ENCODE data around the gene UBE2V1. TPM values are rescaled to one million over a fixed set of nuclear protein-coding genes. Genes with fewer than 3 reads are reported as not detected.

Gene UBE2V1
- total RNA-seq, 2 experiments from 2014 or later: 167 to 174 TPM

DNA sequence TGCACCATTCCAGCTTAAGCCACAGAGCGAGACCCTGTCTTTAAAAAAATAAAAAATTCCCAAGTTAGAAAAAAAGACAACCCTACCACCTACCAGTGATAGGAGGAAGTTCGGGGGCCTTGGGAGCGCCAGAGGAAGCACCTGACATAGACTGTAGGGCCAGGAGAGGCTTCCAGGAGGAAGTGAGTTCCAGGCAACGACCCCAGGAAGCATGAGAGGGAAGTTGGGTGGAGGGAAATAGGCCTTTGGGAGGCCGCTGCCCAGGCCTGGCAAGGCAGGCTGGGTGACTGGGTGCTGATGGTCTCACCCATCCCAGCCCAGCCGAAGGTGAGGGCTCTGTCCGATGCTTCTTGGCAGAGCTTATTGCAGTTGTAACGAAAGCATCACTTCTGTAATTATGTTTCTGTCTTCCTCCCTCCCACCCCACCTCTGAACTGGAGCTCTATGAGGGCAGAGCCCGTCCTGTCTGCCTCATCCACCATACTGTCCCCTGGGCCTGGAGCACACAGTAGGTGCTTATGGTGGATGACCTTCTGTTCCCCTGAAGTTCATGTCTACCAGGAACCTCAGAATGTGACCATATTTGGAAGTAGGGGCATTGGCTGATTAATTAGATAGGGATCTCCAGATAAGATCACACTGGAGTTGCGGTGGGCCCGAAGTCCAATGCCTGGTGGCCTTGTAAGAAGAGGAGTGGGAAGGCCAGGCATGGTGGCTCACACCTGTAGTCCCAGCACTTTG lies 54.1 kb downstream of the UBE2V1 start:
- ChIA-PET CTCF (interaction anchor here (0.7 to 0.9 kb wide), 2 partner anchors 12 to 78 kb away, joined by 4 to 5 read pairs; no protein-coding TSS in a partner anchor), POLR2A (interaction anchor here (0.5 to 0.6 kb wide), 2 partner anchors 120 to 515 kb away, joined by 3 to 6 read pairs; no protein-coding TSS in a partner anchor)

- ChIA-PET CTCF (no interaction called here), POLR2A (no interaction called here)
These were observed 55.3 kb downstream of the UBE2V1 start for GRCh38 chr20:50057714-50058053.

DNA sequence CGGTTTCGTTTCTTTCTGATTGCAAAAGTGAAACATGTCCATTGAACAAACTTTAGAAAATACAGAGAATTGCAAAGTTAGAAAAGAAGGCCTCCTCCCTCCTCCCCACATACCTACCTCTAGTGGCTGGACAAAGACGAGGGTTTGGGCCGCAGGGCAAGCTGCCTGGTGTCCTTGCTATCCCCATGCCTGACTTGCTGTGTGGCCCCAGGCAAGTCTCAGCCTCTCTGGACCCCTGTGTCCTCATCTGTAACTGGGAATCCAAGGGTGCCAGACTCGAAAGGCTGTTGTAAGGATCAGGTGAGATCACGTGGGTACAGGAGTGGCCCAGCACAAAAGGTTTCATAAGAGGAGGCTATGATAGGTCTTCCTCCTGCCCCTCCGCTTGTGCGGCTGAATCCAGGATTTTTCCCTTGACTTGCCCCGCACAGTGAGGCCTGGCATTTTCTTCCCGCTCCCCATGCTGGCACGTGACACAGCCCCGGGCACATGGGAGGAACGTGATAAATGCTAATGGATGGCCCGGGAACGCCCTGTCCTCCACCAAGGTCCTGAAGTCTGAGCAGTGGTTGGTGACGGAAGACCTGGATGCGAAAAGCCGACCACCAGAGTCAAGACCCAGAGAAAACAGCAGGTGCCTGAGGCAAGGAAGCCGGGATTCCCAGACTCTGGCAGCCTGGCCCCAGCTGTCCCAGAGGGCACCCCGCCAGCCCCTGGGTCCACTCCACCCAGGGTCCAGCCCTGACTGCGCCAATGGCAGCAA lies 55.8 kb downstream of the UBE2V1 start:
- CTCF ChIA-PET: interaction anchor here (0.8 kb wide), 1 partner anchor 14 kb away, joined by 8 read pairs; no protein-coding TSS in a partner anchor
- POLR2A ChIA-PET: interaction anchor here (0.6 kb wide), 1 partner anchor 50 kb away, joined by 3 read pairs; no protein-coding TSS in a partner anchor

DNA sequence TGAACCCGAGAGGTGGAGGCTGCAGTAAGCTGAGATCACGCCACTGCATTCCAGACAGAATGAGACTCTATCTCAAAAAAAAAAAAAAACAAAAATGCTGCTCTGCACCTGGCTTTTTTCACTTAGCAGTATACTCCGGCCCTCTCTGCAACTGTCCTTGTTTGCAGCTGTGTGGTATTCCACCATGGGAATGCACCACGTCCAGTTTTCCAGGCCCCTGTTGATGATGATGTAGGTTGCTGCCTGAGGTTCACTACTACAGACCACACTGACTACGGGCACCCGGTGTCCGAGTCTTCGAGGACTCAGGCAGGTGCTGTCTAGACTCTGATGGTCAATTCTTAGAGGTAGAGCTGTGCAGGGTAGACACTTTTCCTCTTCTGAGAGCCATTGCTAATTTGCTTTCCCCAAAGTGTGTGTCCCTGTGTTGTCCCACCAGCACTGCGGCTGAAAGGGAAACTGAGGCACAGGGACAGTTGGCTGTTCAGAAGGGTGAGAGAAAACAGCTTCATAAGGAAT lies 56.5 kb downstream of the UBE2V1 start:
- ChIA-PET CTCF (interaction anchor here (0.8 kb wide), 1 partner anchor 14 kb away, joined by 8 read pairs; no protein-coding TSS in a partner anchor), POLR2A (interaction anchor here (0.6 kb wide), 1 partner anchor 49 kb away, joined by 3 read pairs; no protein-coding TSS in a partner anchor)

GRCh38 chr20:50055524-50056083 lies 57.3 kb downstream of the UBE2V1 start:
- POLR2A ChIA-PET: no interaction called here
- CTCF ChIA-PET: no interaction called here

DNA sequence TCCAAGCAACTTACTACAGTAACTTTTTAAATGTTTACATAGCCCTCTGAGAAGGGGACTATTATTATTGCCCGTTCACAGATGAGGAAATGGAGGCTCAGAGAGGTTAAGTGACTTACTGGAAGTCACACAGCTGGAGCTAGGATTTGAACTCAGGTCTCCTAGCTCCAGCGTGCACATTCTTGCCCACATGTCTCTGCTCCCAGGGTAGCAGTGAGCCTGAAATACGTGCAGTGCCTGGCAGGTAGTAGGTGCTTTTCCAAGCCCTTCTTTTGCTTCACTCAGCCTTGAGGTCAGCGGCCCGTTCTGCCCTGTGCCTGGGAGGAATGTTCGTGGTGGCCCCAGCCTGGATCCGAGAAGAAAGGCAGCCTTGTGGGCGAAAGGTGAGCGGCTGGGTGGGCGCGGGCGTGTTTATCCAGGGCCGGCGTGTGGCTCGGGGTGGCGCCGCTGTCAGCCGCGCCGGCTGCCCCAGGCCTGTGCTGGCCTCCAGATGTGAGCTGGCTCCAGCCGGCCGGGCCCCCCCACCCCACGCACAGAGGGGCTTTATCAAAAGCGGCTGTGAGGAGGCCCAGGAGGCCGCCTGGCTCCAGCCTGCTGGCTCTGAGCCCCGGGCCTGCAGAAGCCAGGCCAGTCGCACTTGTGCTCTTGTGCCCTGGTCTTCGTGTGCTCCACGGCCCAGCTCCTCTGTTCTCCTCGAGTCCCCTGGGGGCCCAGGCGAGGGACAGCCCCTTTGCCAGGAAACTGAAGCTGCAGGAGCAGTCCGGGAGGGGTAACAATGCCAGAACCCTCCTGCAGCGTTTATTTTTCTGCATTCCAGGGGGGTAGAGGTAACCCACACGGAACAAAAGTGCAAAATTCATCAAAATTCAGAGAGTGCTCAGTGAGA lies 58.1 kb downstream of the UBE2V1 start:
- POLR2A ChIA-PET: interaction anchor here (0.6 kb wide), 1 partner anchor 11 kb away, joined by 6 read pairs; no protein-coding TSS in a partner anchor
- CTCF ChIA-PET: no interaction called here

GRCh38 chr20:50054231-50054547 lies 58.8 kb downstream of the UBE2V1 start:
- ChIA-PET CTCF (no interaction called here), POLR2A (no interaction called here)

DNA sequence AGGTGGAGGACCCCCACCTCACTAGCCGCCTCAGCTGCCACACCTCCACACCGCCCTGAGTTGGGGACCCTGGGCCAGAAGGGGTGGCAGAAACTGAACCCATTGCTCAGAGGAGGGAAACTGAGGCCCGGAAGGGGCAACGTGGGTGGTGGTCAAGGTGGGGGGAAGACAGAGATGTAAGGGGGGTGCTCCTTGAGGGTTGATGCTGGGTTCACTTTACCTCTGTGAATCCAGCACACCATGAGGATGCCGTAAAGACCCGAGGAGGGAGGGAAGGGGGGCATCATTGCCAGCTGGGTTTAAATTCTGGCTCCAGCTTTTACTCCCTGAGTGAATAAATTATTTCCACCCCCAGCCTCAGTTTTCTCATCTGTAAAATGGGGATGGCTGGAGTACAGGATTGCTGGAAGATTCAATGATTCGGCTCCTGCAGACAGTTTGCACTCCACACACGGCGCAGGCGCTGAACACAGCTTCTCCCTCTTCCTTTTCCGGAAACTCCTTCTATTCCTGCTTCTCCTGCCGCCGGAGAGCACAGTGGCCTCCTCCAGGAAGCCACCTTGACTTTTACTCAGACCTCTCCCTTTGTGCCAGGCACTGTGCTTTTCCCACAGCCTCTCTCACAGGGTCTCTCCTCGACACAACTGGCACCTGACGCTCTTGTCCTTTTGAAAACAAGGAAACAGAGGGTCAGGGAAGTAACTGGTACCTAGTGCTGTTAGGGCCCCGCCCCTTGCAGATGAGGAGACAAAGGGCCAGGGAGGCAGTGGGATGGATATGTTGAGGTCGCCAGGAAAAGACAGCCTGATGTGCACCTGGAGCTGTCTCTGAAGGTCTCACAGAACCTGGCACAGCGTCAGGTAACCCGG lies 59.4 kb downstream of the UBE2V1 start:
- POLR2A ChIA-PET: no interaction called here
- CTCF ChIA-PET: no interaction called here

DNA sequence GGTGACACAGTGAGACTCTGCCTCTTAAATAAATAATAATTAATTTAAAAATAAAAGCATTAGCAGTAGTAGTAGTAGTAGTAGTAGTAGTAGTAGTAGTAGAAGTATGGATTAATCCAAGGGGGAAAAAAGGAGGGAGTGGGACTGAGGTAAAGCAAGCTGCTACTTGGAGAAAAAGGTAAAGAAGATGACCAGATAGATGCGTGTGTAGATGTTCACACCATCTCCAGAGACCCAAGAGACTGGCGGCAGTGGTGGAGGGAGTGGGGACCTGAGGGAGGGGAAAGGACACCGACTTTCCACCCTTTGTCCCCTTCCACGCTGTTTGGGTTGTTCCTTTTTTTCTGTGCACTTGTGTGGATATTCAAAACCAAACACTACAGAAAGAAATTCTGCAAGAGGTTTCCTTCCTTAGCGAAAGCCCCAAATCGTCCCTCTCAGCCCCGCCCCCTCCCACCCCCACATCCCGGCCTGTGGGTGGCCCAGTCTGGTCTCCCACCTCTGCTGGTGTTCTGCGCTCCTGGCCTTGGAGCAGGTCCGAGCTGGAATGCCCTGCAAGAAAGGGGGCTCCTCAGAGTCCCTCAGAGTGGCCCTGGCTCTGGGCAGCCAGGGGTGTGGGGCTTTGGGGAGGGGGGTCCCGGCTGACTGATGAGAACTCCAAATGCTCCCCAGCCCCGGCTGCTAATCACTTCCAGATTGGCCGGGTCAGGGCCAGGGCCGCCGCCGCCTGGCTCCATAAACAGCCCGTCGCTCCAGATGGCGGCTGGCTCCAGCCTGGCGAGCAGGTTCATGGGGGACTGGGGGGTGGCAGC lies 60.2 kb downstream of the UBE2V1 start:
- CTCF ChIA-PET: no interaction called here
- POLR2A ChIA-PET: no interaction called here

DNA sequence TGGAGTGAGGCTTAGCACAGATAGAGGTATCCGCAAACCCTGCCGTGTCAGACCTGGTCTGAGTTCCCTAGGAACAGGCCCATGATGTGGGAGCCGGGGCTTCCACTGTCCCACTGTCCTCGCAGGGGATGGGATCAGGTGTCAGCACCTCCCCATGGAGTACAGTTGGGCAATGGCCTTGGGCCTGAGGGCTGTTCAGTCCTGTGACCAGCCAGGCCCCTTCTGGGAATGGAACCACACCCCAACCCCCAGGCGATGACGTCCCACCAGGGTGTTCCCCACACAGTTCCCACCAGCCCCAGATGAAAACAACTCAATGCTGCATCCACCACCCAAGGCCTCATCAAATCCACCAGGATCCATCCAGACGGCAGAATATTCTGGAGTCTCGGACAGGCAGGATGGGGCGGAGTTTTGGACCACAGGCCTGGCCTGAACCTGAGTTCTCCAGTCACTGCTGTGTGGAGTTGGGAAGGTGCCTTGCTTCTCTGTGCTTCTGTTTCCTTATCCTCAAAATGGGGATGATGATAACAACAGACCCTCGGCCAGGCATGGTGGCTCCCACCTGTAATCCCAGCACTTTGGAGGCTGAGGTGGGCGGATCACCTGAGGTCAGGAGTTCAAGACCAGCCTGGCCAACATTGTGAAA lies 62.2 kb downstream of the UBE2V1 start:
- ChIA-PET CTCF (no interaction called here), POLR2A (no interaction called here)

GRCh38 chr20:50050214-50050613 lies 62.7 kb downstream of the UBE2V1 start:
- ChIA-PET CTCF (no interaction called here), POLR2A (no interaction called here)

DNA sequence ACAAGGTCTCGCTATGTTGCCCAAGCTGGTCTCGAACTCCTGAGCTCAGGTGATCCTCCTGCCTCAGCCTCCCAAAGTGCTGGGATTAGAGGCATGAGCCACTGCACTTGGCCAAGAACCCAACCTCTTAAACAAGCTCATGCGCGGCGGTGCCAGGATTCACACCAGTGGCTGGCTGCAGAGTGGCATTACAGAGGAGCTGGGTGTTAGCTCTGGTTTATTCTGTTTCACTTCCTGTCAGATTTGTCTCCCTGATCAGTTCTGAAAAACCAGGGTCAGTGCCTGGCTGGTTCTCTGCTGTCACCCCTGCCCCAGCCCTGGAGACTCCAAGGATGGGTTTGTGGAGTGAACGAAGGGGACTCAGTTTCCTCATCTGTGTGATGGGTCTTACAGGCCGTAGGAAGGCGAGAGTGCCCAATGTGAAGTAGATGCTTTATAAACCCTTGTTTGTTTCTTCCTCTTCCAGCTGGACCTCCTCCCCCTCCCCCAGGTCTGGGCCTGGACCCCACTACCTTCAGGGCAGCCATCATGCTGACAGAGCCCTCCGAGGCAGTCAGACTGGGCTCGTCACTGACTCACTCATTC lies 63.4 kb downstream of the UBE2V1 start:
- ChIA-PET POLR2A (no interaction called here), CTCF (interaction anchor here (0.5 to 1.0 kb wide), 4 partner anchors 13 to 434 kb away, joined by 3 read pairs; no protein-coding TSS in a partner anchor)

DNA sequence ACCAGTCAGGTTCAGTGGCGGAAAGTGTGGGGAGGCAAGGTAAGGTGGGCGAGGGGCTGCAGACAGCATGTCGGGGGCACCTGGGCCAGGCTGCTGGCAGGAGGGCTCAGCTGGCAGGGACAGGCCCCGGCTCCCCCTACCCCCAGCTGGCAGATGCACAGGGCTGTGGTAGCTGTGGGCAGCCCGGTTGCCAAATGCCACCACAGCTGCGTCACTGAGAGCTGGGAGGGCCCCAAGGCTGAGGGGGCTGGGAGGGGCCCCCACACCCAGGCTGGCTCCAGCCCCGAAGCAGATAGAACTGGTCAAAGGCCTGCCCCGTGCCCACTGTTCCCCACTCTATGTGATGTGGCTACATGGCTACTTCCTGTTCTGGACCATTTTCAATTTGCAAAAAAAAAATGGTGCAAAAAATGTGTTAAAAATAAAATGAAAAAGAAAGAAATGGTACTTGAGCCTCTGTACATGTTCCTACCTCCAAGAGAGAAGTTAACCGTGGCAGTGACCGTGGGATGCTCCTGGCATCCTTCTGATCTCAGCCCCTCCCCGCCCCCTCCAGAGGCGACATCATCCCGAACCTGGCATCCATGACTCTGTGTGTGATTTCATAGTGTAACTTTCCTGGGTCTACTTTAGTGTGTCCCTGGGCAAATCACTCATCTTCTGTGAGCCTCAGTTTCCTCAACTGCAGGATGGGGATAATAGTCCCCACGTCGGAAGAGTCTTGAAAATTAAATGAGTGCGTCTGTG lies 64.4 kb downstream of the UBE2V1 start:
- ChIA-PET CTCF (interaction anchor here (0.5 to 1.0 kb wide), 3 partner anchors 14 to 360 kb away, joined by 3 read pairs; no protein-coding TSS in a partner anchor), POLR2A (interaction anchor here (0.6 kb wide), 1 partner anchor 28 kb away, joined by 3 read pairs; no protein-coding TSS in a partner anchor)

- CTCF ChIA-PET: no interaction called here
- POLR2A ChIA-PET: no interaction called here
These were observed 68.5 kb downstream of the UBE2V1 start for GRCh38 chr20:50044353-50044960.

DNA sequence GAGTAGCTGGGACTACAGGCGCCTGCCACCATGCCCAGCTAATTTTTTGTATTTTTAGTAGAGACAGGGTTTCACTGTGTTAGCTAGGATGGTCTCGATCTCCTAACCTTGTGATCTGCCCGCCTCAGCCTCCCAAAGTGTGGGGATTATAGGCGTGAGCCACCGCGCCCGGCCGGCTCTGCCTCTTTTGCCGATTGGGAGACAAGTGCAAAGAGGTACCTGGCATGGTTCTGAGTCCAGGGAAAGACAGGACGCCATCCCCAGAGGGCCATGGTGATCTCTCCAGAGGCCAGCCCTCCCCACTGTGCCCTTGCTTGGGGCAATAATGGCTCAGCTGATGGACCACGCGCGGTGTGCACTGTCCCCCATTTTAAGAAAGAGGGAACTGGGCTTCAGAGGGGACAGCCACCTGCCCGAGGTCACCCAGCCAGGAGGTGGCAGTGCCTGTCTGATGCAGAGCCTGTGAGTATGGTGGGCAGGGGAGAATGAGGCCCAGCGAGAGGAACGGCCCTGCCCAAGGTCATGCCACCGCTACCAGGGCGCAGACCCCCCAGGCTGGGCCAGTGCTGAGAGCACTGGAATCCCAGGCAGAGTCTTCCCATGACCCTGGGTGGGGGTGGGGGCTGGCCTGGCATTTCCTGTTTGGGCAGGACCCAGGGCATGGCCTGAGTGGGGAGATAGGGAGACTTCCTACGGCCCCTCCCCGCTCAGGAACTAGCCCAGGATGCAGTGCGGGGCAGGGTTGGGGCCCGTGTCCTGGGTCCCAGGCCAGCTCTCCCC lies 69.2 kb downstream of the UBE2V1 start:
- ChIA-PET CTCF (no interaction called here), POLR2A (interaction anchor here (0.6 to 0.7 kb wide), 2 partner anchors 11 to 25 kb away, joined by 3 to 6 read pairs; no protein-coding TSS in a partner anchor)
